ENCODE results near the gene TCF12.

- TF ChIP-seq, protein P1, sequence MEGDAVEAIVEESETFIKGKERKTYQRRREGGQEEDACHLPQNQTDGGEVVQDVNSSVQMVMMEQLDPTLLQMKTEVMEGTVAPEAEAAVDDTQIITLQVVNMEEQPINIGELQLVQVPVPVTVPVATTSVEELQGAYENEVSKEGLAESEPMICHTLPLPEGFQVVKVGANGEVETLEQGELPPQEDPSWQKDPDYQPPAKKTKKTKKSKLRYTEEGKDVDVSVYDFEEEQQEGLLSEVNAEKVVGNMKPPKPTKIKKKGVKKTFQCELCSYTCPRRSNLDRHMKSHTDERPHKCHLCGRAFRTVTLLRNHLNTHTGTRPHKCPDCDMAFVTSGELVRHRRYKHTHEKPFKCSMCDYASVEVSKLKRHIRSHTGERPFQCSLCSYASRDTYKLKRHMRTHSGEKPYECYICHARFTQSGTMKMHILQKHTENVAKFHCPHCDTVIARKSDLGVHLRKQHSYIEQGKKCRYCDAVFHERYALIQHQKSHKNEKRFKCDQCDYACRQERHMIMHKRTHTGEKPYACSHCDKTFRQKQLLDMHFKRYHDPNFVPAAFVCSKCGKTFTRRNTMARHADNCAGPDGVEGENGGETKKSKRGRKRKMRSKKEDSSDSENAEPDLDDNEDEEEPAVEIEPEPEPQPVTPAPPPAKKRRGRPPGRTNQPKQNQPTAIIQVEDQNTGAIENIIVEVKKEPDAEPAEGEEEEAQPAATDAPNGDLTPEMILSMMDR (IDR thresholded peaks at IDR 0.05; ENCODE audit: low read length) = no peak
- no peak for TF ChIP-seq EZH2 (IDR thresholded peaks at IDR 0.05; ENCODE audit: borderline replicate concordance, low read length)
Observed at GRCh38 chr15:57195326-57195725, 276.9 kb downstream of the TCF12 start.
